Midbrain (tissue), 1 donor: Measurements from ENCODE around the gene RECK.
"Not testable (repeated sequence)": the region's sequence is repeated elsewhere in the genome, so short reads cannot be mapped to it uniquely, and the experiment has no call there.

Source experiments
- DNase-seq: peaks from one replicate; lab custom pipeline; 2025; lab: John Stamatoyannopoulos, UW

RECK gene

GRCh38 chr9:36158917-36159316 is 122.2 kb downstream of the RECK start:
- no peak for DNase-seq

- not testable (repeated sequence) for DNase-seq
These were observed 122.8 kb downstream of the RECK start for GRCh38 chr9:36159509-36159908.

- DNase-seq, result not testable (repeated sequence)
These were observed 123.4 kb downstream of the RECK start for GRCh38 chr9:36160126-36160525.

- no peak for DNase-seq
These were observed 124.5 kb downstream of the RECK start for GRCh38 chr9:36161187-36161586.

- no peak for DNase-seq
These were observed 125.6 kb downstream of the RECK start for GRCh38 chr9:36162211-36162738.

GRCh38 chr9:36163049-36163785 is 126.5 kb downstream of the RECK start:
- peak; percentile 61 for DNase-seq

GRCh38 chr9:36163786-36164170 is 127.1 kb downstream of the RECK start:
- DNase-seq, result no peak

- no peak for DNase-seq
These were observed 127.7 kb downstream of the RECK start for GRCh38 chr9:36164372-36164771.

GRCh38 chr9:36164989-36165388 is 128.3 kb downstream of the RECK start:
- no peak for DNase-seq

GRCh38 chr9:36165826-36166167 is 129.1 kb downstream of the RECK start:
- DNase-seq, result no peak

- peak; percentile 83 for DNase-seq
These were observed 129.6 kb downstream of the RECK start for GRCh38 chr9:36166168-36166927.

- no peak for DNase-seq
These were observed 132.5 kb downstream of the RECK start, which contains the start of gene CCIN for GRCh38 chr9:36169166-36169565. Gene CCIN, plus strand, starts transcription at chr9:36169388. Its CDS starts 115 bp downstream, at chr9:36169503.

GRCh38 chr9:36169708-36170107 is 133.0 kb downstream of the RECK start:
- no peak for DNase-seq

GRCh38 chr9:36170531-36170930 is 133.8 kb downstream of the RECK start:
- DNase-seq, result no peak

- DNase-seq, result no peak
These were observed 137.1 kb downstream of the RECK start for GRCh38 chr9:36173861-36174260.
